UCSD-AML1 (cell line): ENCODE measurements around the gene CHD9.
"Not testable (repeated sequence)": the region's sequence is repeated elsewhere in the genome, so short reads cannot be mapped to it uniquely, and the experiment has no call there.

Source experiments
- DNase-seq: peaks from one replicate; lab custom pipeline; 2025; ENCODE audit not compliant: unreplicated experiment; lab: John Stamatoyannopoulos, UW

CHD9 gene

GRCh38 chr16:53130159-53131049 lies 75.6 kb downstream of the CHD9 start:
- peak; percentile 98 for DNase-seq

GRCh38 chr16:53131050-53131362 lies 76.2 kb downstream of the CHD9 start:
- DNase-seq, result no peak

GRCh38 chr16:53131363-53132071 lies 76.7 kb downstream of the CHD9 start:
- DNase-seq, result peak; percentile 61

GRCh38 chr16:53132406-53132805 lies 77.6 kb downstream of the CHD9 start:
- no peak for DNase-seq

- no peak for DNase-seq
Measured at GRCh38 chr16:53135329-53135728, 80.5 kb downstream of the CHD9 start.

- DNase-seq, result no peak
Measured at GRCh38 chr16:53142823-53143568, 88.2 kb downstream of the CHD9 start.

- DNase-seq, result no peak
Measured at GRCh38 chr16:53147500-53148065, 92.8 kb downstream of the CHD9 start.

GRCh38 chr16:53150769-53151168 lies 96.0 kb downstream of the CHD9 start:
- DNase-seq, result no peak

- DNase-seq, result no peak
Measured at GRCh38 chr16:53152329-53152728, 97.5 kb downstream of the CHD9 start.

- DNase-seq, result no peak
Measured at GRCh38 chr16:53153130-53153529, 98.3 kb downstream of the CHD9 start.

GRCh38 chr16:53154513-53154912 lies 99.7 kb downstream of the CHD9 start:
- DNase-seq, result no peak

GRCh38 chr16:53156516-53156915 lies 101.7 kb downstream of the CHD9 start:
- DNase-seq, result no peak

- no peak for DNase-seq
Measured at GRCh38 chr16:53159781-53160436, 105.1 kb downstream of the CHD9 start.

GRCh38 chr16:53166099-53166498 lies 111.3 kb downstream of the CHD9 start:
- no peak for DNase-seq

GRCh38 chr16:53168744-53169143 lies 114.0 kb downstream of the CHD9 start:
- no peak for DNase-seq

- no peak for DNase-seq
Measured at GRCh38 chr16:53172517-53172916, 117.7 kb downstream of the CHD9 start.

- DNase-seq, result no peak
Measured at GRCh38 chr16:53175118-53175517, 120.3 kb downstream of the CHD9 start.

- no peak for DNase-seq
Measured at GRCh38 chr16:53176434-53176833, 121.6 kb downstream of the CHD9 start.

GRCh38 chr16:53183442-53183841 lies 128.7 kb downstream of the CHD9 start:
- no peak for DNase-seq

GRCh38 chr16:53185741-53186140 lies 130.9 kb downstream of the CHD9 start:
- DNase-seq, result not testable (repeated sequence)

- no peak for DNase-seq
Measured at GRCh38 chr16:53187775-53188174, 133.0 kb downstream of the CHD9 start.
